GM12878 (cell line): ENCODE data around the gene FANCG. TPM values are rescaled to one million over a fixed set of nuclear protein-coding genes. Genes with fewer than 3 reads are reported as not detected.

Experiments used
- ATF7 ChIP-seq: fragments of 450-650 bp; IDR thresholded peaks from 2 replicates; pipeline ENCODE4 v1.6.1; 2016; ENCODE audit warnings: low read depth, mild to moderate bottlenecking
- BCL11A ChIP-seq: IDR thresholded peaks from 2 replicates; pipeline ENCODE4 v1.6.1; 2011; ENCODE audit warnings: low read depth, low read length
- BCL3 ChIP-seq: IDR thresholded peaks from 2 replicates; pipeline ENCODE4 v1.6.1; 2011; ENCODE audit warnings: borderline replicate concordance, low read depth, mild to moderate bottlenecking, moderate library complexity, low read length; ENCODE audit not compliant: insufficient read depth, poor library complexity, severe bottlenecking
- CHD4 ChIP-seq: fragments of 200-600 bp; sonication (generic); IDR thresholded peaks from 2 replicates; pipeline ENCODE4 v1.6.1; 2016; ENCODE audit warnings: mild to moderate bottlenecking
- EED ChIP-seq: sonication (generic); IDR thresholded peaks from 2 replicates; pipeline ENCODE4 v1.6.1; 2016; ENCODE audit warnings: antibody characterized with exemption, low read depth
- EP300 ChIP-seq, 2 experiments: fragments of 150-350 bp in 1 of 2; IDR thresholded peaks; 2 replicates each; pipeline ENCODE4 v1.6.1; 2011 to 2012; ENCODE audit warnings: low read depth in 2 of 2, low read length in 2 of 2, borderline replicate concordance in 1 of 2, improper control_type of control experiment in 1 of 2, inconsistent platforms in 1 of 2; ENCODE audit not compliant: control insufficient read depth in 1 of 2
- ESRRA ChIP-seq: IDR thresholded peaks from 2 replicates; pipeline ENCODE4 v1.6.1; 2012; ENCODE audit warnings: mild to moderate bottlenecking, low read length, improper control_type of control experiment
- FOS ChIP-seq: IDR thresholded peaks from 3 replicates; pipeline ENCODE4 v1.6.1; 2011; ENCODE audit warnings: borderline replicate concordance; ENCODE audit not compliant: insufficient read length; ENCODE audit errors: extremely low read depth
- HDGF ChIP-seq: fragments of 450-650 bp; IDR thresholded peaks from 2 replicates; pipeline ENCODE4 v1.6.1; 2016; ENCODE audit warnings: antibody characterized with exemption
- IRF3 ChIP-seq: fragments of 450-650 bp; IDR thresholded peaks from 2 replicates; pipeline ENCODE4 v1.6.1; 2014; ENCODE audit warnings: mild to moderate bottlenecking
- JUNB ChIP-seq: IDR thresholded peaks from 2 replicates; pipeline ENCODE4 v1.6.1; 2016; ENCODE audit warnings: antibody characterized with exemption, mild to moderate bottlenecking
- LARP7 ChIP-seq: fragments of 450-650 bp; IDR thresholded peaks from 2 replicates; pipeline ENCODE4 v1.6.1; 2017; ENCODE audit warnings: mild to moderate bottlenecking
- MAX ChIP-seq: IDR thresholded peaks from 2 replicates; pipeline ENCODE4 v1.6.1; 2012; ENCODE audit warnings: low read depth, low read length, improper control_type of control experiment
- MXI1 ChIP-seq: fragments of 150-350 bp; IDR thresholded peaks from 2 replicates; pipeline ENCODE4 v1.6.1; 2011; ENCODE audit warnings: low read depth, mild to moderate bottlenecking, inconsistent platforms, low read length, improper control_type of control experiment
- MYB ChIP-seq: fragments of 150-350 bp; IDR thresholded peaks from 2 replicates; pipeline ENCODE4 v1.6.1; 2014; ENCODE audit warnings: mild to moderate bottlenecking, low read depth, low read length, borderline replicate concordance
- MYC ChIP-seq: IDR thresholded peaks from 2 replicates; pipeline ENCODE4 v1.6.1; 2011; ENCODE audit warnings: mild to moderate bottlenecking, low read length, moderate library complexity, inconsistent platforms; ENCODE audit not compliant: insufficient read depth, insufficient replicate concordance, insufficient read length, severe bottlenecking
- PAX5 ChIP-seq: IDR thresholded peaks from 2 replicates; pipeline ENCODE4 v1.6.1; 2011; ENCODE audit warnings: low read depth, low read length, borderline replicate concordance
- POLR2A ChIP-seq: IDR thresholded peaks from 2 replicates; pipeline ENCODE4 v1.6.1; 2011; ENCODE audit warnings: low read depth, mild to moderate bottlenecking, low read length
- PRDM15 ChIP-seq: fragments of 450-650 bp; formaldehyde crosslinking; IDR thresholded peaks from 2 replicates; pipeline ENCODE4 v1.4.0; 2020; ENCODE audit warnings: mild to moderate bottlenecking, moderate library complexity
- RELA ChIP-seq: fragments of 450-650 bp; IDR thresholded peaks from 2 replicates; pipeline ENCODE4 v1.8.0; 2014; ENCODE audit warnings: borderline replicate concordance; ENCODE audit not compliant: partially characterized antibody
- RFX5 ChIP-seq: IDR thresholded peaks from 2 replicates; pipeline ENCODE4 v1.6.1; 2011; ENCODE audit warnings: low read depth, low read length, improper control_type of control experiment
- SIX5 ChIP-seq: IDR thresholded peaks from 2 replicates; pipeline ENCODE4 v1.6.1; 2011; ENCODE audit warnings: mild to moderate bottlenecking, low read depth, low read length, moderate library complexity; ENCODE audit not compliant: severe bottlenecking
- SP1 ChIP-seq: IDR thresholded peaks from one replicate; pipeline ENCODE4 v1.6.1; 2011; ENCODE audit warnings: low read depth, low read length
- SREBF2 ChIP-seq: IDR thresholded peaks from 2 replicates; pipeline ENCODE4 v1.6.1; 2012; ENCODE audit warnings: mild to moderate bottlenecking, low read length
- STAT3 ChIP-seq: IDR thresholded peaks from 2 replicates; pipeline ENCODE4 v1.6.1; 2011; ENCODE audit warnings: low read depth, low read length, improper control_type of control experiment
- ZNF24 ChIP-seq: fragments of 450-650 bp; IDR thresholded peaks from 2 replicates; pipeline ENCODE4 v1.6.1; 2017; ENCODE audit warnings: antibody characterized with exemption, mild to moderate bottlenecking
- polyA plus RNA-seq, 11 experiments: library from polyadenylated mRNA; depleted of rRNA in 4 of 11; unstranded in 6 of 11; stranded (reverse) in 5 of 11; fragments of >200 nt; fragmentation: Nextera tagmentation in 4 of 11; fragmentation: Illumina TruSeq in 1 of 11; extraction: Ambion mirVana in 4 of 11; extraction: Trizol in 1 of 11; gene quantifications; 1 replicate in 1 of 11; 2 replicates in 10 of 11; pipeline versions ENCODE4 v1.2.1 to v1.2.3, GENCODE V29; 2011 to 2016; ENCODE audit warnings: inconsistent platforms in 2 of 11, missing spikeins in 2 of 11, low read depth in 1 of 11
- total RNA-seq, 4 experiments: library from RNA; depleted of rRNA in 3 of 4; stranded (reverse); fragments of >200 nt in 3 of 4; fragmentation: Illumina TruSeq in 1 of 4; extraction: Trizol in 1 of 4; gene quantifications; 2 replicates each; pipeline versions ENCODE4 v1.2.1 to v1.2.3, GENCODE V29; 2013 to 2021

Gene FANCG
- total and polyA plus RNA-seq, 10 of the 15 experiments (the other 5 are each of a cell fraction or from before 2014, with no cell fraction given): 16.4 to 78.7 (median 45.4) TPM

GRCh38 chr9:35111001-35111933, 31.5 kb upstream of the FANCG start (continued):
- TF ChIP-seq PAX5 (no peak; the same call in 1 of the 2 replicates), EP300 (IDR thresholded peaks at IDR 0.05; ENCODE audit: borderline replicate concordance in 1 of 2, control insufficient read depth in 1 of 2, low read depth in 2 of 2, low read length in 2 of 2) (no peak), POLR2A (peak; percentile 62; the same call in 1 of the 2 replicates), CHD4 (no peak), RELA (no peak), EED (no peak), BCL3 (no peak), LARP7 (peak; percentile 48), MAX (0 out of 2 replicates have a peak, but pooled peaks have one; percentile 22), RFX5 (peak; percentile 77), SP1 (peak; percentile 92), ESRRA (no peak), HDGF (peak; percentile 86), ATF7 (no peak), JUNB (no peak), MYB (no peak), STAT3 (no peak), SREBF2 (no peak), IRF3 (no peak), MXI1 (peak; percentile 65), PRDM15 (CRISPR knock-in tag) (no peak), SIX5 (no peak), MYC (no peak), ZNF24 (no peak), FOS (no peak), BCL11A (no peak)
